Measurements from ENCODE around the gene WDR55.
A peak's percentile ranks its signal among the peaks of the same experiment; 100 is the strongest.
"Not testable (repeated sequence)": the region's sequence is repeated elsewhere in the genome, so short reads cannot be mapped to it uniquely, and the experiment has no call there.

Gene WDR55

DNA sequence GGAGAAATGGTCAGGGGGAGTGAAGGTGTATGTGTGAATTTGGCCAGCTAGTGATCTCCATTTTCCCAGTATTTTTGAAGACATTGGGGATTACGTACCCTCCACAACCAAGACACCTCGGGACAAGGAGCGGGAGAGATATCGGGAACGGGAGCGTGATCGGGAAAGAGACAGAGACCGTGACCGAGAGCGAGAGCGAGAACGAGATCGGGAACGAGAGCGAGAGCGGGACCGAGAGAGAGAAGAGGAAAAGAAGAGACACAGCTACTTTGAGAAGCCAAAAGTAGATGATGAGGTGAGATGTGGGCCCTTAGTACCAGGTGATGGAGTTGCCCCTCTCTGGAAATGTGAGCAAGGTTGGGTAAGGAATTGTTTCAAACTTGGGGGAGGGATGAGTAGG is 5.8 kb upstream of the WDR55 start:
- no peak for DNase-seq (ENCODE audit: low read depth)

- DNase-seq (ENCODE audit: low read depth): not testable (repeated sequence)
These were observed 4.3 kb upstream of the WDR55 start for GRCh38 chr5:140660371-140660770.

DNA sequence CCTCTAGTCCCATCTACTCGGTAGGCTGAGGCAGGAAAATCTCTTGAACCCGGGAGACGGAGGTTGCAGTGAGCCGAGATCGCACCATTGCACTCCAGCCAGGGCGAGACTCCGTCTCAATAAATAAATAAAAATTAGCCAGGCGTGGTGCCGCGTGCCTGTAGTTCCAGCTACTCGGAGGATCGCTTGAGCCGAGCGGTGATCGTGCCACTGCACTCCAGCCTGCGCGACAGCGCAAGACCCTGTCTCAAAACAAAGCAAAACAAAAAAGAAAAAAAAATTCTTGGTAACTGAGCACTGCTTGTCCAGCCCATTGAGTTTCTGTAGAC is 710 bp upstream of the WDR55 start:
- no peak for DNase-seq (ENCODE audit: low read depth)

- not testable (repeated sequence) for DNase-seq (ENCODE audit: low read depth)
These were observed 6.3 kb downstream of the WDR55 start for GRCh38 chr5:140671035-140671434.

DNA sequence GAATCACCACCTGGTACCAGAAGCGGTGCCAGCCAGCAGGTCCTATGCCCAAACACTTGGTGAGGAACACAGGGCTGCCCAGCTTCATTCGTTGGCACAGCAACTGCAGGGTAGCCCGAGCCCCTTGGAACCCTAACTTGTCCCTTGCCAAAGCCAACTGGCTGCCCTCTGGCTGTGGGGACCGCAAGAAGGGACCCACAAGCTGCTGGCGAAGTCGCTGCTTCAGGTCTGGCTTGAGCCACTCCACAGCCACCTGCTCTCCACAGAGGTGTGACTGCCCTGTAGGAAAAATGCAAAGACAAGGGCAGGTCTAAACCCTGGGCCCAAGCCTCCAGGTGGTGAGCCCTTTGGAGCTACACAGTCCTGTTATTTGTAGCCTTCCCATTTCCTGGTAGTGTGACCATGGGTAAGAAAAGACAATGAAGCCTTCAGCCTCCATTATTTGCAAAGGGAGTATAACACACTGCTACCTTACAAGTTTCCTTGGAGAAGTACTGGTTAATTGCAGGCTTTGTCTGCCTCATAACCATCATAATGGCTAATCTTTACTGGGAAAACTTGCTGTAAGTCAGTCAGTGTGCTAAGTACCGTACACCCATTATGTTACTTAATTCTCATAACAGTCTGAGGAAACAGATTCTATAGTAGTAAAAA is 6.9 kb downstream of the WDR55 start:
- DNase-seq (ENCODE audit: low read depth): no peak

GRCh38 chr5:140672455-140673186 is 7.9 kb downstream of the WDR55 start:
- no peak for DNase-seq (ENCODE audit: low read depth)

DNA sequence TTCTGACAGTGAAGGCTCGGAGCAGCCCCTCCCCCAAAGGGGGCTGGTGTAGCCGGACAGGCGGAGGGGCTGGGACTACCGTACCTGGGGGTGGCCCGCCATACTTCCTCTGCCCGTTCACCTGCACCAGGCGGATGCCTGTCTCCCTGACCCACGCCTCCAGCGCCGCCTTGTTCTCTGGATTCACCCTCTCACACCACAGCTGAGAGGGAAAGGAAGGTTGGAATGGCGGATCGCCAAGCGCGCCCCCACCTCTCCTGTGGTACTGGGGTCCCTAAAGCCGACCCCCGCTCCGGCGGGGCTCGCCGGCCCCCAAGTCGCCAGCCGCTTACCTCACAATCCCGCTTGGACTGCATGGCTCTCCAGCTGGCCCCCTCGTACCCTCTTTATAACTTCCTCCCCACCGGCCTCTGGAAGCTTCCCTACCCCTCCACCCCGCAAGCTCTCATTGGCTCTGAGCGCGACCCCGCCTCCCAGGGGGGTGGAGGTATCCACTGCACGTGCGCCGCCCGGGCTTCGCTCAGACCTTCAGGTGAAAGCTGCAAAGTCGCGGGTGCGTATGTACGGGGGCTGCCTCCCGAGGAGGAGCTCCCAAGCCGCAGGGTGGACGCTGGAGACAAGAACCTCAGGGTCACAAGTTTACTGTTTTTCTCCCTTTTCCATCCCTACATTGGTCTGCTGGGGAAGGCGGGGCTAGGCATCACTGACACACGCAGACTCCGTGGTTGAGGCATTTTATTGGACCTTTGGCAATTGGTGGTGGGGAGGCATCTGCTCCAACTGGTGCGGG is 8.7 kb downstream of the WDR55 start, which contains the start of gene DND1:
DND1 (minus strand) TSS at position 390 of the 790 bp plus-strand sequence; CDS start at position 356, 34 bp downstream.
- DNase-seq (ENCODE audit: low read depth): no peak

DNA sequence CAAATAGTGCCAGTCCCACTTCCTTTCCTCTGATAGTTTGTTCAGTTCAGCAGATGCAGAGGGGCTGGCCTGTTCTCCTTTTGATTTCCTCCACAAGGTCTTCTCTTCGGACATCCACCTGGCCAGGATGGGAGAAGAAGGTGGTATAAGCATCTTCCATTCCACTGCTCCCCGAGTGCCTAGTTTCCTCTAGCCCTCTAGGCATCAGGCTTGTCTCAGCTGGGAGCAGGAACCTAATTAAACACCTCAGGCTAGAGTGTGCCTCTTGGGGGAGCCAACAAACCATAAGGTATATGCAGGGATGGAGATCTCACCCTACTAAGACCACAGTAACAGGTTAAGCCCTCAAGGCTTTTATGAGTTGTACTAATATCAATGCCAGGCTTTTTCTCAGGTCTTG is 9.5 kb downstream of the WDR55 start:
- DNase-seq (ENCODE audit: low read depth): no peak

DNA sequence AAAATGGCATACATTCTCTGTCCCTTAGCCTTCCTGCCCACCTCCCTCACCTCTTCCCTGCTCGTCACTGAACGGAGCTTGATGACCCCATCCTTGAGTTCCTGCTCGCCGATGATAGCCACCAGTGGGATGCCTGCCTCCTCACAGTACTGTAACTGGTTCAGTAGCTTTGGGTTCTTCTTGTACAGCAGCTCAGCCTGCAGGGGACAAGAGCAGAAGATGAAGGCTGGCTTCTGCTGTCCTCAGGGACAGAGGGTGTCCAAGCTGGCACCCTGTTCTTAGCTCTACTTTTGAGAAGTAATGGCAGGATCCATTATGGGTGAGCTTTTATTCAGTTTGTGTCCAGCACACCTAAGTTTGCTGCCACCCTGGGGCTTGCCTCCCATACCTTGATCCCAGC is 9.9 kb downstream of the WDR55 start:
- DNase-seq (ENCODE audit: low read depth): no peak

DNA sequence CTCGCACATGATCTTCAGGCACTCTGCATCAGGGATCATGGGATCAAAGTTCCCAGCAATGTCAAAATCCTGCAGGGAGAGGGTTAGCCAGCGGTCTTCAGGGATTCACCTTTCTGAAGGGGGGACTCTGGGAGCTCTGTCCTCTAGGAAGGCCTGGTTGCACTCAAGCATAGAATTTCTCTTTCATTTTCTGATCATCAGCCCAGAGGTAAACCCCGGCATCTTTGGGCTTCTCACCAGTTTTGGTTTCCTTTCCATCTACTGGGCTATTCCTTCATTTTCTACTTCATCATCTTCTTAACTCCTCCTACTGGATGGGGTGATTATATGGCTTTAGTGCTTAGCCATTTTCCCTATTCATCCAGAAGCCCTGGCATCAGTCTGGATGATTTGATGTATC is 13.2 kb downstream of the WDR55 start:
- DNase-seq (ENCODE audit: low read depth): no peak

- DNase-seq (ENCODE audit: low read depth): no peak
These were observed 14.3 kb downstream of the WDR55 start for GRCh38 chr5:140678993-140679392.

DNA sequence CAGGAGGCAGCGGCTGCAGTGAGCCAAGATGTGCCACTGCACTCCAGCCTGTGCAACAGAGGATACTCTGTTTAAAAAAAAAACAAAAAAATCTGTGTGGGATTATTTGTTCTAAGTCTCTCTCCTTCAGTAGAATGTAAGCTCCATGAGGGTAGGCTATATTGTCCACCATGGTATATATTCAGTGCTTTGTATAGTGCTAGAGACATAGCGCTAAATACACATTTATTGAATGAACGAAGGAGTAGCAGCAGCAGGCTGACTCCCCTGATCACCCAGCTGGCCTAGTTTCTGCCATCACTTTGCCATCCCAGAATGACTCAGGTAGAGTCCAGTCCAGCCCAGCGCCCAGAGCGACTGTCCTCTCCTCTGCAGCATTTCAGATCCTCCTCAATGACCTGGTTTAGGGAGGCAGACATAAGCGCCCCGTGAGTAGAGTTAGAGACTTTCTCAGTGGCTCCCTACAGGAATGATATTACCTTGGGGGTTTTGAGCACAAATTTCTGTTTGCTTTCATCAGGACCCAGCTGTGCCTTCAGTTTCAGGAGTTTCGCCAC is 25.8 kb downstream of the WDR55 start:
- DNase-seq (ENCODE audit: low read depth): no peak

GRCh38 chr5:140690941-140691924 is 26.5 kb downstream of the WDR55 start, which contains the start of the genes HARS1 and HARS2:
Gene HARS1 (minus strand): TSS chr5:140691370. CDS start chr5:140691304, 66 bp downstream.
Gene HARS2 (plus strand): TSS chr5:140691455. CDS start chr5:140691649, 194 bp downstream.
- DNase-seq (ENCODE audit: low read depth): peak; percentile 79

DNA sequence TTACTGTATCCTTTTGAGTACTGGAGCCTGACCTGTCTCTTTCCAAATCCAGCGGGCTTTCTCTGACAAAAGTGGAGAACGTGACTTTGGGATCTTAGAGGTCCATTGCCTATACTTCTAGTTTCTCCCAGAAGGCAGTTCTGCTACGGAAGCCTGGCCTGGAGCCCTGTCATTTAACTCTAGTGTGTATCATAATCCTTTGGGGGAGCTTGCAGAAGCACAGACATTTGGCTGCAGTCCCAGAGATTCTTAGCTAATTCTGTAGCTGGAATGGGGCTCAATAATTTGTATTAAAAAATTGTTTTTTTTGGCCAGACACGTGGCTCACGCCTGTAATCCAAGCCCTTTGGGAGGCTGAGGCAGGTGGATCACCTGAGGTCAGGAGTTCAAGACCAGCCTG is 29.6 kb downstream of the WDR55 start:
- no peak for DNase-seq (ENCODE audit: low read depth)

- DNase-seq (ENCODE audit: low read depth): no peak
These were observed 32.3 kb downstream of the WDR55 start for GRCh38 chr5:140696891-140697492.

GRCh38 chr5:140700177-140701144 is 35.8 kb downstream of the WDR55 start, which contains the start of gene ZMAT2:
Gene ZMAT2 (plus strand): TSS chr5:140700447. CDS start chr5:140700461, 14 bp downstream.
- DNase-seq (ENCODE audit: low read depth): peak; percentile 91

DNA sequence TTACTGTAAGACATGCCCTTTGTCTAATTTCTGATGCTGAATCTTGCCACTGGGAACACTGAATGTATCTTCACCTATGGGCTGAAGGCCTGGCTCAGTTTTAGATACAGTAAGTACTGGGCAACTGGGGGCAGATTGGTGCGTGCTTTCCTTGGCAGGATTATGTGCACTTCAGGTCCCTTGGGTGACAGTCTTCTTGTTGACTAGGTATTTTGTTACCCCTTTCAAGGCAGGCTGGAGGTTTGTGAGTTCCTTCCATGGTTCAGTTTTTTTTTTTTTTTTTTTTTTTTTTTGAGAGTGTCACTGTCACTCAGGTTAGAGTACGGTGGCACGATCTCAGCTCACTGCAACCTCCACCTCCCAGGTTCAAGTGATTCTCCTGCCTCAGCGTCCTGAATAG is 43.1 kb downstream of the WDR55 start:
- DNase-seq (ENCODE audit: low read depth): no peak

DNA sequence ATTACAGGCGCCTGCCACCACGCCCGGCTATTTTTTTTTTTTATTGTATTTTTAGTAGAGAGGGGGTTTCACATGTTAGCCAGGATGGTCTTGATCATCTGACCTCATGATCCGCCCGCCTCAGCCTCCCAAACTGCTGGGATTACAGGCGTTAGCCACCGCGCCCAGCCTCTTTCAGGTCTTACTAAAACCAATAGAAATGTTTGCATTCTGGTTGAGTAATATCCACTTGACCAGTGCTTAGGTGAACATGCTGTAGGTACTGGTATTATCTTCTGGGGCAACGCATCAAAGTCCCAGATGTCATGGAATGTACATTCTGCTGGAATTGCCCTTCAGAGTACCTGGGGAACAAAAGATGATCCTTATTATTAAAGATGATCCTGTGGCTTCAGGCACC is 44.1 kb downstream of the WDR55 start:
- DNase-seq (ENCODE audit: low read depth): not testable (repeated sequence)

DNA sequence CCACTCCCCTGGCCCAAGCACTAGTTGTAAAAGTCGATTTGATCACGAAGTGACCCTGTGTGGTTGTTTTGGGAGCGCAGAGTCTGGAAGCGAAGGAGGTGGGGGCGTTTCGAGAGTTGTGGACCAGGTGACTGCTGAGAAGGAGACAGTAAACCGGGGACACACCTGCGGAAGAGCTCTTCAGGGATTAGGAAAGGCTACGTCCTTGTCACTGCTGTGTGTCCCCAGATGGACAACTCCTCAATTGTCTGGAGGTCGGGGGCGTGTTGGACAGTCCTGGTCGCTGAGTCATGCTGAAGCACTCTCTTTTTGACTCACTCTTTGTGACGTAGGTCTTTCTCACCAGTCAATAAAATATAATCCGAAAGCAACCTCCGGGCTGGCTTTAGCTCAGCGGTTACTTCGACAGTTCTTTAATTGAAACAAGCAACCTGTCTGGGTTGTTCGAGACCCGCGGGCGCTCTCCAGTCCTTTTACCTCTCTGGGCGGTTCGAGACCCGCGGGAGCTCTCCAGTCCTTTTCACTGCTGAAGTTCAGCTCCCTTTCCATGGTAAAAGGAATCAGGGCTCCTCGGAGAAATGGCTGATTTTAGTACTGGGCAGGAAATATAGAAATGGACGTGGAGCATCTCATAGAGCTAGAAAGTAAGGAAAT is 46.3 kb downstream of the WDR55 start:
- DNase-seq (ENCODE audit: low read depth): peak; percentile 64
